H1 (cell line): ENCODE data around the gene RASAL2. TPM values are rescaled to one million over a fixed set of nuclear protein-coding genes. Genes with fewer than 3 reads are reported as not detected.

Source experiments
- CTCF ChIA-PET: fragments of 300-600 bp; sonication (Branson Sonifier 250); formaldehyde crosslinking; loops from one replicate; lab custom pipeline; 2021; ENCODE audit not compliant: partially characterized antibody; lab: Charles Lee
- POLR2A ChIA-PET: fragments of 300-600 bp; sonication (Branson Sonifier 250); formaldehyde crosslinking; loops from one replicate; lab custom pipeline; 2021; ENCODE audit warnings: inconsistent platforms; ENCODE audit not compliant: partially characterized antibody; lab: Charles Lee
- DNase-seq, 2 experiments: peaks; one replicate each; pipeline versions ENCODE4 v3.0.0 to v3.0.0-alpha.2; 2010 to 2022; ENCODE audit warnings: low spot score in 2 of 2, low read depth in 1 of 2, mixed read lengths in 1 of 2
- FAIRE-seq: peaks from 2 replicates; lab custom pipeline; 2011; peaks lifted over from hg19 to GRCh38; lab: Jason Lieb, UNC
- H2AFZ ChIP-seq: 2 replicates; pipeline ENCODE4 v1.8.1; 2012; ENCODE audit warnings: low read length, inconsistent platforms
- H2AK5ac ChIP-seq: 2 replicates; pipeline ENCODE4 v1.6.1; 2013; ENCODE audit warnings: low read depth, low read length
- H2BK120ac ChIP-seq: replicated peaks from 2 replicates; pipeline ENCODE3; 2013; ENCODE audit warnings: low read depth, low read length, inconsistent platforms
- H2BK12ac ChIP-seq: 2 replicates; pipeline ENCODE4 v1.6.1; 2013; ENCODE audit warnings: low read depth, low read length
- H2BK15ac ChIP-seq: 2 replicates; pipeline ENCODE4 v1.6.1; 2013; ENCODE audit warnings: low read length
- H2BK20ac ChIP-seq: 2 replicates; pipeline ENCODE4 v1.6.1; 2013; ENCODE audit warnings: low read length
- H2BK5ac ChIP-seq: 2 replicates; pipeline ENCODE4 v1.6.1; 2013; ENCODE audit warnings: low read depth, low read length
- H3K14ac ChIP-seq: 2 replicates; pipeline ENCODE4 v1.6.1; 2013; ENCODE audit warnings: inconsistent platforms; ENCODE audit not compliant: insufficient read length
- H3K18ac ChIP-seq: 2 replicates; pipeline ENCODE4 v1.6.1; 2013; ENCODE audit warnings: low read length; ENCODE audit errors: extremely low read depth
- H3K23ac ChIP-seq: 2 replicates; pipeline ENCODE4 v1.6.1; 2013; ENCODE audit warnings: inconsistent platforms; ENCODE audit not compliant: insufficient read length
- H3K23me2 ChIP-seq: 2 replicates; pipeline ENCODE4 v1.6.1; 2013; ENCODE audit warnings: low read depth, low read length
- H3K27ac ChIP-seq: 2 replicates; pipeline ENCODE4 v1.6.1; 2011; ENCODE audit warnings: low read depth, low read length, inconsistent platforms
- H3K27me3 ChIP-seq, 4 experiments: replicated peaks in 1 of 4; 1 replicate in 1 of 4; 2 replicates in 3 of 4; pipeline versions ENCODE4 v1.6.1 to v1.8.1; 2011 to 2013; ENCODE audit warnings: low read length in 3 of 4, mild to moderate bottlenecking in 3 of 4, inconsistent platforms in 2 of 4, mixed read lengths in 2 of 4, moderate library complexity in 1 of 4; ENCODE audit not compliant: control insufficient read depth in 3 of 4, insufficient read depth in 3 of 4; ENCODE audit errors: extremely low read depth in 1 of 4
- H3K36me3 ChIP-seq, 4 experiments: 2 replicates each; pipeline versions ENCODE4 v1.6.1 to v1.8.1; 2011 to 2013; ENCODE audit warnings: mild to moderate bottlenecking in 4 of 4, low read length in 3 of 4, moderate library complexity in 2 of 4, control low read depth in 1 of 4, inconsistent platforms in 1 of 4; ENCODE audit not compliant: insufficient read depth in 4 of 4, control insufficient read depth in 2 of 4
- H3K4ac ChIP-seq: replicated peaks from 2 replicates; pipeline ENCODE3; 2013; ENCODE audit warnings: low read length, low read depth, mixed read lengths, inconsistent platforms; ENCODE audit not compliant: insufficient read length
- H3K4me1 ChIP-seq, 4 experiments: replicated peaks in 1 of 4; 1 replicate in 1 of 4; 2 replicates in 3 of 4; pipeline versions ENCODE4 v1.6.1 to v1.8.1; 2011 to 2013; ENCODE audit warnings: low read length in 3 of 4, inconsistent platforms in 2 of 4, mixed read lengths in 1 of 4; ENCODE audit not compliant: insufficient read depth in 4 of 4, control insufficient read depth in 3 of 4
- H3K4me2 ChIP-seq, 2 experiments: 2 replicates each; pipeline versions ENCODE4 v1.6.1 to v1.8.1; 2011 to 2013; ENCODE audit warnings: low read depth in 2 of 2, low read length in 2 of 2, control low read depth in 1 of 2, inconsistent platforms in 1 of 2, mild to moderate bottlenecking in 1 of 2; ENCODE audit not compliant: insufficient read depth in 1 of 2
- H3K4me3 ChIP-seq, 4 experiments: fragments of 200-600, 300-600 bp in 1 of 4; sonication (generic), shearing (Covaris generic), sonication (Bioruptor Twin) in 1 of 4; 2 replicates each; pipeline versions ENCODE4 v1.5.1 to v1.8.1; 2011 to 2016; ENCODE audit warnings: low read length in 4 of 4, low read depth in 3 of 4, control low read depth in 2 of 4, inconsistent platforms in 2 of 4, mild to moderate bottlenecking in 2 of 4, mixed read lengths in 1 of 4, moderate library complexity in 1 of 4; ENCODE audit not compliant: insufficient read depth in 2 of 4; ENCODE audit errors: extremely low read depth in 1 of 4
- H3K56ac ChIP-seq: replicated peaks from 2 replicates; pipeline ENCODE3; 2013; ENCODE audit warnings: low read depth, mild to moderate bottlenecking, mixed read lengths, low read length, inconsistent platforms; ENCODE audit not compliant: insufficient read length
- H3K79me1 ChIP-seq: 2 replicates; pipeline ENCODE4 v1.6.1; 2013; ENCODE audit warnings: low read depth, low read length, control low read depth
- H3K79me2 ChIP-seq, 2 experiments: 2 replicates each; pipeline versions ENCODE4 v1.6.1 to v1.8.1; 2012 to 2013; ENCODE audit warnings: low read length in 2 of 2, mild to moderate bottlenecking in 2 of 2, inconsistent platforms in 1 of 2; ENCODE audit not compliant: insufficient read depth in 2 of 2, control insufficient read depth in 1 of 2
- H3K9ac ChIP-seq, 4 experiments: replicated peaks in 1 of 4; 1 replicate in 1 of 4; 2 replicates in 3 of 4; pipeline versions ENCODE4 v1.6.1 to v1.8.1; 2011 to 2013; ENCODE audit warnings: low read depth in 3 of 4, low read length in 3 of 4, control low read depth in 2 of 4, mild to moderate bottlenecking in 2 of 4, moderate library complexity in 2 of 4, inconsistent platforms in 1 of 4; ENCODE audit errors: extremely low read depth in 1 of 4
- H3K9me3 ChIP-seq, 2 experiments: 2 replicates each; pipeline versions ENCODE4 v1.6.1 to v1.8.1; 2012 to 2013; ENCODE audit warnings: mild to moderate bottlenecking in 2 of 2, moderate library complexity in 2 of 2, control low read depth in 1 of 2, inconsistent platforms in 1 of 2, low read depth in 1 of 2, low read length in 1 of 2, mixed read lengths in 1 of 2; ENCODE audit not compliant: insufficient read depth in 2 of 2
- H4K20me1 ChIP-seq, 2 experiments: replicated peaks in 1 of 2; 2 replicates each; pipeline versions ENCODE3 to v1.8.1; 2011 to 2013; ENCODE audit warnings: inconsistent platforms in 2 of 2, low read length in 2 of 2, mild to moderate bottlenecking in 1 of 2; ENCODE audit not compliant: insufficient read depth in 2 of 2, control insufficient read depth in 1 of 2
- H4K5ac ChIP-seq: 2 replicates; pipeline ENCODE4 v1.6.1; 2013; ENCODE audit warnings: low read length, low read depth, mixed read lengths, inconsistent platforms; ENCODE audit not compliant: insufficient read length
- H4K8ac ChIP-seq: 2 replicates; pipeline ENCODE4 v1.8.0; 2013; ENCODE audit warnings: mild to moderate bottlenecking, moderate library complexity, low read length, inconsistent platforms; ENCODE audit not compliant: insufficient read depth; ENCODE audit errors: extremely low read depth
- H4K91ac ChIP-seq: replicated peaks from 2 replicates; pipeline ENCODE3; 2013; ENCODE audit warnings: low read length, mixed read lengths, inconsistent platforms; ENCODE audit not compliant: insufficient read length
- RNF2 ChIP-seq: fragments of 200-900, 300-1000 bp; sonication (generic); IDR thresholded peaks from 2 replicates; pipeline ENCODE4 v1.7.1; 2016; ENCODE audit warnings: borderline replicate concordance, low read depth, mild to moderate bottlenecking, antibody characterized with exemption, low read length; ENCODE audit not compliant: poor library complexity, severe bottlenecking; ENCODE audit errors: missing control alignments
- SUZ12 ChIP-seq: fragments of 200-600 bp; sonication (generic); IDR thresholded peaks from 2 replicates; pipeline ENCODE4 v1.6.1; 2012; ENCODE audit warnings: mild to moderate bottlenecking, inconsistent platforms, low read length, moderate library complexity, mixed read lengths
- WGBS, 2 experiments: shearing (Covaris generic) in 1 of 2; methylation state at CpG; one replicate each; pipeline versions ENCODE4 v1.1.6 to v1.1.7; 2013 to 2015; ENCODE audit warnings: low lambda C conversion rate in 2 of 2, mixed read lengths in 2 of 2, inconsistent platforms in 1 of 2, low coverage in 1 of 2, missing lambda C conversion rate in 1 of 2; ENCODE audit not compliant: insufficient replicate concordance in 2 of 2, insufficient coverage in 1 of 2, insufficient read length in 1 of 2; ENCODE audit errors: extremely low coverage in 1 of 2, missing lambda C conversion rate in 1 of 2; 5-methylcytosine and 5-hydroxymethylcytosine counted together
- polyA plus RNA-seq, 7 experiments: library from polyadenylated mRNA; depleted of rRNA in 3 of 7; stranded (reverse) in 5 of 7; unstranded in 2 of 7; fragments of >200 nt in 5 of 7; fragments of 200-250 nt in 2 of 7; gene quantifications; 1 replicate in 5 of 7; 2 replicates in 1 of 7; 4 replicates in 1 of 7; pipeline versions ENCODE4 v1.2.1 to v1.2.3, GENCODE V29; 2011 to 2013; ENCODE audit warnings: missing spikeins in 2 of 7, mixed read lengths in 2 of 7
- total RNA-seq: library from RNA; stranded (reverse); fragmentation: NEBNext Ultra II Directional; extraction: Animal tissue kit (Norgen Biotek cat#: 25700); gene quantifications from 2 replicates; pipeline ENCODE4 v1.2.1, GENCODE V29; 2021

Gene RASAL2
- total and polyA plus RNA-seq, 2 of the 8 experiments (the other 6 are each of a cell fraction or from before 2014, with no cell fraction given) = 15.9 to 32.5 TPM

- no peak overlapping the region for H2BK15ac ChIP-seq
- 56% methylated on average over 2 of the region's 2 CpGs; no CpG with 5 or more reads in 1 of the 2 experiments for WGBS, 2 experiments
- CTCF ChIA-PET = interaction anchor here (1.5 to 1.7 kb wide), 3 partner anchors 10 to 114 kb away, joined by 4 read pairs; no protein-coding TSS in a partner anchor
These were observed 17.3 kb upstream of the RASAL2 start for GRCh38 chr1:178076607-178077006.

More at GRCh38 chr1:178076607-178077006, 17.3 kb upstream of the RASAL2 start:
- Histone ChIP-seq H2BK12ac (no peak overlapping the region), H4K5ac (no peak overlapping the region), H3K27me3 (no peaks in the 10 kb centered on the region), H3K4me1 (no peaks in the 10 kb centered on the region), H3K79me1 (no peaks in the 10 kb centered on the region), H3K14ac (no peak overlapping the region), H3K79me2 (no peaks in the 10 kb centered on the region), H3K4me2 (no peak overlapping the region), H3K18ac (no peak overlapping the region), H2BK5ac (no peak overlapping the region), H4K91ac (no peak overlapping the region), H4K8ac (no peak overlapping the region), H3K36me3 (no peaks in the 10 kb centered on the region), H3K4ac (no peak overlapping the region), H2AFZ (no peak overlapping the region), H3K4me3 (no peak overlapping the region), H3K23ac (no peak overlapping the region), H2AK5ac (no peak overlapping the region), H3K27ac (no peak overlapping the region), H2BK20ac (no peak overlapping the region), H4K20me1 (no peaks in the 10 kb centered on the region), H3K9ac (no peak overlapping the region), H3K9me3 (no peaks in the 10 kb centered on the region), H2BK120ac (no peak overlapping the region), H3K23me2 (no peaks in the 10 kb centered on the region), H3K56ac (no peak overlapping the region)
- FAIRE-seq = no peak
- no peak for DNase-seq
- TF ChIP-seq RNF2 (no peak), SUZ12 (no peak)
- POLR2A ChIA-PET = no interaction called here
